ENCODE results near the gene RFX4. TPM values are rescaled to one million over a fixed set of nuclear protein-coding genes. Genes with fewer than 3 reads are reported as not detected.
"Not testable (repeated sequence)": the region's sequence is repeated elsewhere in the genome, so short reads cannot be mapped to it uniquely, and the experiment has no call there.

RFX4 gene
- total and polyA plus RNA-seq, 4 experiments from 2014 or later = not detected

DNA sequence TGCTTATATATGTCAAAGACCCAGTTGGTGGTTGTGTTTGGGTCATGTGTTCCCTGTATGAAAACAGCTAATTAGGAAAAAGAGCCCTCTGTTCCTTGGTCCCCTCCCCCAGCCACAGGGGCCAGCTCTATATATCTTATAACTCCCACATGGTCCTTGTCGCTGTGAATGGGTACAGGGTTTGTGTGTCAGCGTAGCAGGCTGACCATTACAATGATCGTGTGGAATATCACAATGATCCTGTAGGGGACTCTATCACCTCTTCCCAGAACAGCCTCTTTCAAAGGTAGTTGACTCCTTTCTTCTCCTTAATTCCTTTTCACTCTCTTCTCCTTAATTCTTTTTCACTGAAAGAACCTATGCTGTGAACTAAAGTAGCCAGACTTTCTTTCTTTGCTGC, 140.0 kb downstream of the RFX4 start:
- Histone ChIP-seq H3K9me3 (ENCODE audit: control insufficient read depth in 1 of 2, low read length in 2 of 2) (no peaks in the 10 kb centered on the region), H3K4me1 (ENCODE audit: insufficient read depth, low read length) (no peaks in the 10 kb centered on the region), H3K27ac (ENCODE audit: low read depth, low read length) (no peak overlapping the region), H3K4me3 (ENCODE audit: low read length in 2 of 2) (no peak overlapping the region), H3K27me3 (ENCODE audit: insufficient read depth, low read length) (no peaks in the 10 kb centered on the region), H3K36me3 (ENCODE audit: insufficient read depth, low read length) (no peaks in the 10 kb centered on the region)
- Mint-ChIP-seq H3K36me3 (no peaks in the 10 kb centered on the region), H3K4me3 (no peak overlapping the region), H3K4me1 (peaks cover 0 to 14% (median 6%) of the 10 kb centered on the region in 4 donors), H3K27ac (peak overlapping the region in 1 of 7 donors; percentile 17), H3K9me3 (peaks cover 0 to 2% (median 0%) of the 10 kb centered on the region in 8 donors), H3K27me3 (peaks cover 0 to 4% of the 10 kb centered on the region in 2 donors)
- intact Hi-C loops (cut with micrococcal nuclease) = no loop called here
- ChIA-PET CTCF (ENCODE audit: partially characterized antibody) (interaction anchor here (1.2 kb wide), 1 partner anchor 119 kb away, joined by 3 read pairs; no protein-coding TSS in a partner anchor), POLR2A (ENCODE audit: partially characterized antibody) (no interaction called here)
- DNase-seq = no peak

DNA sequence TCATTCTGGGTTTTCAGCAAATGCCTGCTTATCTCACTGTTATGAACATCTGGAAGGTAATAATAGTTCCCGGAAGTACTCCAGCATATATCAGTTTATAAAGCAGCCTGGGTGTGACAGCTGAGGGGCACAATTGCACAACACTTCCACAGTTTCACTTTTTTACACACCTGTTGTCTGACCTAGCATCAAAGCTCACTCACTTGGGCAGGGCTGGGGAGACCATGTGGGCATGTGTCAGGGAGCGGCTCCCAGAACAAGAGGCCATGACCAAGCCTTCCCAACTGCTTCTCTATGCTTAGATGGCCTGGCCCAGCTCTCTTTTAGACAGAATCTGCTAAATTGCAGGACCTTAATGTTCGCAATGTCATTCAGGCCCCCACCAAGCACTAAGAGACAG, 140.6 kb downstream of the RFX4 start:
- Mint-ChIP-seq H3K9me3 (peaks cover 0 to 2% (median 0%) of the 10 kb centered on the region in 8 donors), H3K36me3 (no peaks in the 10 kb centered on the region), H3K4me1 (peaks cover 0 to 14% (median 6%) of the 10 kb centered on the region in 4 donors), H3K4me3 (peak overlapping the region in 1 of 8 donors; percentile 26), H3K27me3 (no peaks in the 10 kb centered on the region), H3K27ac (peak overlapping the region in 2 of 7 donors; percentile 17 to 44)
- H3K9me3 ChIP-seq (ENCODE audit: control insufficient read depth in 1 of 2, low read length in 2 of 2) = no peaks in the 10 kb centered on the region
- intact Hi-C loops (cut with micrococcal nuclease) = no loop called here
- no peak for DNase-seq
- no peak overlapping the region for H3K27ac ChIP-seq (ENCODE audit: low read depth, low read length)
- H3K4me1 ChIP-seq (ENCODE audit: insufficient read depth, low read length) = no peaks in the 10 kb centered on the region
- no peaks in the 10 kb centered on the region for H3K36me3 ChIP-seq (ENCODE audit: insufficient read depth, low read length)
- ChIA-PET CTCF (ENCODE audit: partially characterized antibody) (no interaction called here), POLR2A (ENCODE audit: partially characterized antibody) (no interaction called here)
- H3K27me3 ChIP-seq (ENCODE audit: insufficient read depth, low read length) = no peaks in the 10 kb centered on the region
- H3K4me3 ChIP-seq (ENCODE audit: low read length in 2 of 2) = no peak overlapping the region

DNA sequence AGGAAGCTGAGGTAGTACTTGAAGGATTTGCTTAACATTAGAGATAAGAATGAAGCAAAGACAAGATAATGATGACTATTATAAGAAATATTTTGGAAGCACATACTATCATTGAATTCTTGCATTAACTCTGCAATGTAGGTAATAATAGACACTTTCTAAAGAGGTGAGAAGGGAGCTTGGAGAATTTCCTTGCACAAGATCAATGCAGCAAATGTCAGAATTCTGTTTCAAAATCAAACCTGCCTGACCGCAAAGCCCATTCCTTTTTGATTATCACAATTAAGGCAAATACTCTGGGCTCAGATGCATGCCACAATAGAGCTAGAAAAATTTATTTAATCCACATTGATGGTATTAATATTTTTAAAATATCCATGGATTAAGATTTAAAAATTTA, 141.3 kb downstream of the RFX4 start:
- no peaks in the 10 kb centered on the region for H3K4me1 ChIP-seq (ENCODE audit: insufficient read depth, low read length)
- no peak overlapping the region for H3K27ac ChIP-seq (ENCODE audit: low read depth, low read length)
- intact Hi-C loops (cut with micrococcal nuclease) = no loop called here
- Mint-ChIP-seq H3K36me3 (no peaks in the 10 kb centered on the region), H3K27ac (no peak overlapping the region), H3K4me1 (peaks cover 0 to 14% (median 6%) of the 10 kb centered on the region in 4 donors), H3K27me3 (no peaks in the 10 kb centered on the region), H3K4me3 (no peak overlapping the region), H3K9me3 (peaks cover 0 to 2% (median 0%) of the 10 kb centered on the region in 8 donors)
- ChIA-PET POLR2A (ENCODE audit: partially characterized antibody) (no interaction called here), CTCF (ENCODE audit: partially characterized antibody) (no interaction called here)
- H3K36me3 ChIP-seq (ENCODE audit: insufficient read depth, low read length) = no peaks in the 10 kb centered on the region
- no peaks in the 10 kb centered on the region for H3K9me3 ChIP-seq (ENCODE audit: control insufficient read depth in 1 of 2, low read length in 2 of 2)
- DNase-seq = no peak
- H3K4me3 ChIP-seq (ENCODE audit: low read length in 2 of 2) = no peak overlapping the region
- H3K27me3 ChIP-seq (ENCODE audit: insufficient read depth, low read length) = no peaks in the 10 kb centered on the region

DNA sequence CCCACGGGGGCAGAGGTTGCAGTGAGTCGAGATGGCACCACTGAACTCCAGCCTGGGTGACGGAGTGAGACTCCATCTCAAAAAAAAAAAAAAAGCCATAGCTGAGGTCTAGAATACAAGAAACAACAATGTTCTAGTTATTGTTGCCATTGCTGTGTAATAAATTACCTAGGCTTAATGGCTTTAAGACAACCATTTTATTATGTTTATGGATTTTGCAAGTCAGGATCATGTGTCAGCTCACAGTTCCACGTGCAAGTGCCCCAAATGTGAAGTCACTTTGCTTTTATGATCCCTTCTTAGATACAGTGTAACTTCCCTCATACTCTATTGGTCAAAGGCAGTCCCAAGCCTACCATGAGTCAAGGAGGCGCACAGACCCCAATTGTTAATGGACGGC, 142.1 kb downstream of the RFX4 start:
- H3K27ac ChIP-seq (ENCODE audit: low read depth, low read length) = no peak overlapping the region
- no peak overlapping the region for H3K4me3 Mint-ChIP-seq
- no peaks in the 10 kb centered on the region for H3K27me3 Mint-ChIP-seq
- H3K27ac Mint-ChIP-seq = no peak overlapping the region
- H3K27me3 ChIP-seq (ENCODE audit: insufficient read depth, low read length) = no peaks in the 10 kb centered on the region
- no peaks in the 10 kb centered on the region for H3K36me3 Mint-ChIP-seq
- no peaks in the 10 kb centered on the region for H3K9me3 ChIP-seq (ENCODE audit: control insufficient read depth in 1 of 2, low read length in 2 of 2)
- CTCF ChIA-PET (ENCODE audit: partially characterized antibody) = no interaction called here
- H3K36me3 ChIP-seq (ENCODE audit: insufficient read depth, low read length) = no peaks in the 10 kb centered on the region
- H3K4me3 ChIP-seq (ENCODE audit: low read length in 2 of 2) = no peak overlapping the region
- no peaks in the 10 kb centered on the region for H3K4me1 ChIP-seq (ENCODE audit: insufficient read depth, low read length)
- peaks cover 0 to 2% (median 0%) of the 10 kb centered on the region in 8 donors for H3K9me3 Mint-ChIP-seq
- DNase-seq = no peak
- H3K4me1 Mint-ChIP-seq = peaks cover 0 to 14% (median 6%) of the 10 kb centered on the region in 4 donors
- intact Hi-C loops (cut with micrococcal nuclease) = no loop called here
- POLR2A ChIA-PET (ENCODE audit: partially characterized antibody) = no interaction called here

DNA sequence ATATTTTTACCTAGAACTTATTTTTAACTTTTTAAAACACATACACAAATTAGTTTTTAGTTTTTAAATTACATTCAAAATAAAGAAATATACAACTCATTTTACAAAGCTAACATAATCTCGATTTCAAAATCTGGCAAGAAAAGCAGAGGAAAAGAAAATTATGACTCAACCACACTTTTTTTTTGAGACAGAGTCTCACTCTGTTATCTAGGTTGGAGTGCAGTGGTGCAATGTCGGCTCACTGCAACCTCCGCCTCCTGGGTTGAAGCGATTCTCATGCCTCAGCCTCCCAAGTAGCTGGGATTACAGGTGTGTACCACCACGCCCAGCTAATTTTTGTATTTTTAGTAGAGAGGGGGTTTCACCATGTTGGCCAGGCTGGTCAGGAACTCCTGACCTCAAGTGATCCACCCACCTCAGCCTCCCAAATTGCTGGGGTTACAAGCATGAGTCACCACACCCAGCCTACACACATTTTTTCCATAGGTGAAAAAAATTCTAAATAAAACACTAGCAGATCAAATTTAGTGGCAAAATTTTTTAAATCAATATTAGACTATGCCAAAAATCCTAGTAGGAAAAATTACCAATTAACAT, 143.9 kb downstream of the RFX4 start:
- H3K9me3 Mint-ChIP-seq; H3K4me1 Mint-ChIP-seq; H3K36me3 Mint-ChIP-seq; H3K27ac Mint-ChIP-seq; DNase-seq; POLR2A ChIA-PET (ENCODE audit: partially characterized antibody); intact Hi-C loops (cut with micrococcal nuclease); H3K4me1 ChIP-seq (ENCODE audit: insufficient read depth, low read length); H3K27me3 Mint-ChIP-seq; CTCF ChIA-PET (ENCODE audit: partially characterized antibody); H3K9me3 ChIP-seq (ENCODE audit: control insufficient read depth in 1 of 2, low read length in 2 of 2); H3K4me3 Mint-ChIP-seq; H3K36me3 ChIP-seq (ENCODE audit: insufficient read depth, low read length); H3K27ac ChIP-seq (ENCODE audit: low read depth, low read length); H3K27me3 ChIP-seq (ENCODE audit: insufficient read depth, low read length); H3K4me3 ChIP-seq (ENCODE audit: low read length in 2 of 2): not testable (repeated sequence)

DNA sequence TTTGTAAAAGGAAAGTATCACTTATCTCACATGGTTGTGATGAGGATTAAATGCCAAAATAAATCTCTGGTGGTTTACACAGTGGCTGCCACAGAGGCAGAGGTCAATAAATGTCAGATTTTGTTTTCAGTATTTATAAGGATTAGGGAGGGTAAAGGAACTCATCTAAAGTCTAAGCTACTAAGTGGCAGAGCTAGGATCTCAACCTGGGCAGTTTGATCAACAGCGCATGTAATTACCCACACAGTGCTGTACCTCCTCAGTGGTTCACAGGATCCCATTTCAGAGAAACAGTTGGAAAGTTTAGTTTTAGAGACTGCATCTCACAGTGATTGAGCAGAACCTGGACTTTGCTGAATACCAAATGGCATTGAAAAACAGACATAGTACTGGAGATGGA, 146.8 kb downstream of the RFX4 start:
- Mint-ChIP-seq H3K4me1 (no peaks in the 10 kb centered on the region), H3K9me3 (peaks cover 0 to 2% (median 0%) of the 10 kb centered on the region in 8 donors), H3K27me3 (no peaks in the 10 kb centered on the region), H3K36me3 (no peaks in the 10 kb centered on the region), H3K4me3 (no peak overlapping the region), H3K27ac (no peak overlapping the region)
- ChIA-PET CTCF (ENCODE audit: partially characterized antibody) (no interaction called here), POLR2A (ENCODE audit: partially characterized antibody) (no interaction called here)
- no peaks in the 10 kb centered on the region for H3K4me1 ChIP-seq (ENCODE audit: insufficient read depth, low read length)
- intact Hi-C loops (cut with micrococcal nuclease) = no loop called here
- H3K4me3 ChIP-seq (ENCODE audit: low read length in 2 of 2) = no peak overlapping the region
- no peak for DNase-seq
- no peaks in the 10 kb centered on the region for H3K36me3 ChIP-seq (ENCODE audit: insufficient read depth, low read length)
- no peaks in the 10 kb centered on the region for H3K9me3 ChIP-seq (ENCODE audit: control insufficient read depth in 1 of 2, low read length in 2 of 2)
- H3K27ac ChIP-seq (ENCODE audit: low read depth, low read length) = no peak overlapping the region
- H3K27me3 ChIP-seq (ENCODE audit: insufficient read depth, low read length) = no peaks in the 10 kb centered on the region

DNA sequence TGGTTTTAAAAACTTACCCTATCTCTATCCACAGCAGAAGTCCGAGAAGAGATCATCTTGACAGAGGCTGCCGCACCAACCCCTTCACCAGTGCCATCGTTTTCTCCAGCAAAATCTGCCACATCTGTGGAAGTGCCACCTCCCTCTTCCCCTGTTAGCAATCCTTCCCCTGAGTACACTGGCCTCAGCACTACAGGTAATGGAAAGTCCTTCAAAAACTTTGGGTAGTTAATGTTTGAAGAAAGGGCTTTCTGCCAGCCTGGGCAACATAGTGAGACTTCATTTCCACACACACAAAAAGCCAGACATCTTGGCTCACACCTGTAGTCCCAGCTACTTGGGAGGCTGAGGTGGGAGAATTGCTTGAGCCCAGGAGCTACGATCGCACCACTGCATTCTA, 150.1 kb downstream of the RFX4 start:
- H3K27ac Mint-ChIP-seq = no peak overlapping the region
- H3K4me1 Mint-ChIP-seq = peaks cover 1 to 10% (median 7%) of the 10 kb centered on the region in 4 donors
- H3K27ac ChIP-seq (ENCODE audit: low read depth, low read length) = no peak overlapping the region
- intact Hi-C loops (cut with micrococcal nuclease) = no loop called here
- H3K4me3 Mint-ChIP-seq = no peak overlapping the region
- H3K36me3 Mint-ChIP-seq = no peaks in the 10 kb centered on the region
- CTCF ChIA-PET (ENCODE audit: partially characterized antibody) = interaction anchor here (1.9 kb wide), 1 partner anchor 109 kb away, joined by 5 read pairs; no protein-coding TSS in a partner anchor
- no peaks in the 10 kb centered on the region for H3K4me1 ChIP-seq (ENCODE audit: insufficient read depth, low read length)
- no peaks in the 10 kb centered on the region for H3K36me3 ChIP-seq (ENCODE audit: insufficient read depth, low read length)
- H3K4me3 ChIP-seq (ENCODE audit: low read length in 2 of 2) = no peak overlapping the region
- DNase-seq = no peak
- H3K27me3 ChIP-seq (ENCODE audit: insufficient read depth, low read length) = no peaks in the 10 kb centered on the region
- H3K27me3 Mint-ChIP-seq = no peaks in the 10 kb centered on the region
- no peaks in the 10 kb centered on the region for H3K9me3 ChIP-seq (ENCODE audit: control insufficient read depth in 1 of 2, low read length in 2 of 2)
- POLR2A ChIA-PET (ENCODE audit: partially characterized antibody) = no interaction called here
- no peaks in the 10 kb centered on the region for H3K9me3 Mint-ChIP-seq

All from CD4-positive, alpha-beta memory T cell (primary cell).